ENCODE results near the gene SLC7A14.

The SLC7A14 gene

GRCh38 chr3:170531054-170531453 is 54.8 kb downstream of the SLC7A14 start:
- H3K4me3 ChIP-seq (ENCODE audit: low read depth, low read length) = no peak overlapping the region
- TF ChIP-seq, protein P1, sequence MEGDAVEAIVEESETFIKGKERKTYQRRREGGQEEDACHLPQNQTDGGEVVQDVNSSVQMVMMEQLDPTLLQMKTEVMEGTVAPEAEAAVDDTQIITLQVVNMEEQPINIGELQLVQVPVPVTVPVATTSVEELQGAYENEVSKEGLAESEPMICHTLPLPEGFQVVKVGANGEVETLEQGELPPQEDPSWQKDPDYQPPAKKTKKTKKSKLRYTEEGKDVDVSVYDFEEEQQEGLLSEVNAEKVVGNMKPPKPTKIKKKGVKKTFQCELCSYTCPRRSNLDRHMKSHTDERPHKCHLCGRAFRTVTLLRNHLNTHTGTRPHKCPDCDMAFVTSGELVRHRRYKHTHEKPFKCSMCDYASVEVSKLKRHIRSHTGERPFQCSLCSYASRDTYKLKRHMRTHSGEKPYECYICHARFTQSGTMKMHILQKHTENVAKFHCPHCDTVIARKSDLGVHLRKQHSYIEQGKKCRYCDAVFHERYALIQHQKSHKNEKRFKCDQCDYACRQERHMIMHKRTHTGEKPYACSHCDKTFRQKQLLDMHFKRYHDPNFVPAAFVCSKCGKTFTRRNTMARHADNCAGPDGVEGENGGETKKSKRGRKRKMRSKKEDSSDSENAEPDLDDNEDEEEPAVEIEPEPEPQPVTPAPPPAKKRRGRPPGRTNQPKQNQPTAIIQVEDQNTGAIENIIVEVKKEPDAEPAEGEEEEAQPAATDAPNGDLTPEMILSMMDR (IDR thresholded peaks at IDR 0.05; ENCODE audit: low read depth, low read length, missing control alignments) = no peak
- no peak for DNase-seq (ENCODE audit: low read depth)

- TF ChIP-seq, protein P1 (IDR thresholded peaks at IDR 0.05; ENCODE audit: low read depth, low read length, missing control alignments) = no peak
- H3K4me3 ChIP-seq (ENCODE audit: low read depth, low read length) = no peak overlapping the region
- no peak for DNase-seq (ENCODE audit: low read depth)
Observed at GRCh38 chr3:170529912-170530311, 56.0 kb downstream of the SLC7A14 start.

DNA sequence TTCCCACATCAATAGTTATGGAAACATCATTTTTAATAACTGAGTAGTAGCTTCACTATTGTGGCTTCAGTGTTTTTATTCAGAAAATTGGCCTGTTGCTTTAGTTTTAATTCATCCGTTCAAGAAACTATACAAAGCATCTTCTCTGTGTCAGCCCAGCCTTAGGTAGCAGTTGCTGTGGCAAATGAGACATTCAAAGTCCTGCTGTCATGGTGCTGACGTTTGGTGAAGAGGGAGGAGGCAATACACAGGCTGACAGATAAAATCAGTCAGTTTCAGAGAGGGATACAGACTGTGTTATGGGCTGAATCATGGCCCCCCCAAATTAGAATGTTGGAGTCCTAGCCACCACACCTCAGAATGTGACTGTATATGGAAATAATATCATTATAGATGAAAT is 56.5 kb downstream of the SLC7A14 start:
- TF ChIP-seq, protein P1 (IDR thresholded peaks at IDR 0.05; ENCODE audit: low read depth, low read length, missing control alignments) = no peak
- H3K4me3 ChIP-seq (ENCODE audit: low read depth, low read length) = no peak overlapping the region
- DNase-seq (ENCODE audit: low read depth) = no peak

GRCh38 chr3:170528726-170529125 is 57.1 kb downstream of the SLC7A14 start:
- TF ChIP-seq, protein P1 (IDR thresholded peaks at IDR 0.05; ENCODE audit: low read depth, low read length, missing control alignments) = no peak
- H3K4me3 ChIP-seq (ENCODE audit: low read depth, low read length) = no peak overlapping the region
- DNase-seq (ENCODE audit: low read depth) = no peak

- no peak for DNase-seq (ENCODE audit: low read depth)
- TF ChIP-seq, protein P1 (IDR thresholded peaks at IDR 0.05; ENCODE audit: low read depth, low read length, missing control alignments) = no peak
- H3K4me3 ChIP-seq (ENCODE audit: low read depth, low read length) = no peak overlapping the region
Observed at GRCh38 chr3:170524073-170524472, 61.8 kb downstream of the SLC7A14 start.

DNA sequence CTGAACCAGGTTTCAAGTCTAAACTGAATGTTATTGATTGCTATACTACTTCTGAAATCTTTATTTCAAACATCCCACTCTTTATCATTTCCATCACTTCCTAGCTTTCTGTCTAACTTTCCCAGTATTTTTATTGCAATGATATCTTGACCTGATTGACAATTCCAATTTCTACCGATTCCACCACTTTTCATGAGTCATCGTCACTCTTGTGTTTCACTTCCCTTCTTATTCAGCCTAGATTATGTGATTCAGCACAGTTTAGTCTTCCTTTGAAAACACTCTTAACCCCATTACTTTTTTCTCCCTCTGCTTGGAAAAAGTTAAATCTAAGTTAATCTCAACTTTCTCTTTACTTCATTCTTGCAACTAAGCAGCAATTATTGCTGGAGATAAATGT is 62.6 kb downstream of the SLC7A14 start:
- TF ChIP-seq, protein P1 (IDR thresholded peaks at IDR 0.05; ENCODE audit: low read depth, low read length, missing control alignments) = no peak

DNA sequence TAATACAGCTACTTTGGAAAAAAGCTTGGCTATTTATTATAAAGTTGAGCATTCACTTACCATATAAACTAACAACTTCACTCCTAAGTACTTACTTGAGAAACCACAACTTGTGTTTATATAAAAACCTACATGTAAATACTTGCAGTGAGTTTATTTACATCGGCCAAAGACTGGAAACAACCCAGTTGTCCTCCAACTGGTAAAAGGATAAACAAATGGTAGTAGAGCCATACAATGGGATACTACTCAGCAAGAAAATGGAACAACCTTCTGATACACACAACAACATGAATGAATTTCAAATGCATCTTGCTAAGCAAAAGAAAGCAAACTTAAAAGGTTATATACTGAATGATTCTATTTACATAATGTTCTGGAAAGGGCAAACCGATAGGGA is 63.7 kb downstream of the SLC7A14 start:
- TF ChIP-seq, protein P1 (IDR thresholded peaks at IDR 0.05; ENCODE audit: low read depth, low read length, missing control alignments) = no peak
- DNase-seq (ENCODE audit: low read depth) = no peak
- no peak overlapping the region for H3K4me3 ChIP-seq (ENCODE audit: low read depth, low read length)

More for the DNA sequence above, 62.6 kb downstream of the SLC7A14 start:
- no peak for DNase-seq (ENCODE audit: low read depth)
- H3K4me3 ChIP-seq (ENCODE audit: low read depth, low read length) = no peak overlapping the region

All from GM12864 (cell line).